ENCODE measurements around the gene CD3E. TPM values are rescaled to one million over a fixed set of nuclear protein-coding genes. Genes with fewer than 3 reads are reported as not detected.

Gene CD3E
- total RNA-seq, 1 donor from 2014 or later, result 8.0 TPM

Other genes starting within 250 kb of the CD3E start
- gene TMPRSS4, start 227.7 kb upstream of the CD3E start, total RNA-seq, result 224 TPM
- 0.13 TPM for gene SMIM35, start 217.8 kb upstream of the CD3E start, total RNA-seq
- gene SCN4B, start 151.9 kb upstream of the CD3E start, total RNA-seq, result 1.4 TPM
- gene SCN2B, start 128.1 kb upstream of the CD3E start, total RNA-seq, result 0.18 TPM
- 13.9 TPM for gene JAML, start 79.7 kb upstream of the CD3E start, total RNA-seq
- 7.9 TPM for gene MPZL3, start 52.4 kb upstream of the CD3E start, total RNA-seq
- gene MPZL2, start 40.4 kb upstream of the CD3E start, total RNA-seq, result 226 TPM
- 10.4 TPM for gene CD3D, start 38.0 kb downstream of the CD3E start, total RNA-seq
- 2.1 TPM for gene CD3G, start 39.6 kb downstream of the CD3E start, total RNA-seq
- 46.5 TPM for gene UBE4A, start 54.9 kb downstream of the CD3E start, total RNA-seq
- gene ATP5MG, start 96.9 kb downstream of the CD3E start, total RNA-seq, result 174 TPM
- 106 TPM for gene KMT2A, start 131.8 kb downstream of the CD3E start, total RNA-seq
- 0.60 TPM for gene TTC36, start 222.7 kb downstream of the CD3E start, total RNA-seq
- gene TMEM25, start 226.5 kb downstream of the CD3E start, total RNA-seq, result 27.9 TPM

Data from ureter (tissue), 1 donor.